PC-9 (cell line): ENCODE measurements around the gene PSMB2.

Source experiments
- CTCF ChIP-seq: fragments of 200-600 bp; sonication (generic); conservative IDR thresholded peaks from 2 replicates; pipeline ENCODE4 v1.6.1; 2017; ENCODE audit warnings: mixed run types, antibody characterized with exemption, mild to moderate bottlenecking, moderate library complexity
- EZH2 ChIP-seq: fragments of 200-600 bp; sonication (generic); IDR thresholded peaks from 2 replicates; pipeline ENCODE4 v1.8.0; 2017; ENCODE audit warnings: antibody characterized with exemption, low read depth

- no peak for TF ChIP-seq EZH2
- no peak for TF ChIP-seq CTCF
These were observed 35.5 kb downstream of the PSMB2 start for GRCh38 chr1:35605867-35606182.
